ENCODE results near the gene SH3GL1. TPM values are rescaled to one million over a fixed set of nuclear protein-coding genes. Genes with fewer than 3 reads are reported as not detected.
A peak's percentile ranks its signal among the peaks of the same experiment; 100 is the strongest.

SH3GL1 gene
- polyA plus RNA-seq, 1 donor: 64.4 TPM

GRCh38 chr19:4375164-4376027 is 25.0 kb downstream of the SH3GL1 start:
- DNase-seq: no peak

- no peak for DNase-seq
Measured at GRCh38 chr19:4374498-4375163, 25.7 kb downstream of the SH3GL1 start.

- no peak for DNase-seq
Measured at GRCh38 chr19:4373601-4374497, 26.5 kb downstream of the SH3GL1 start.

GRCh38 chr19:4373013-4373367 is 27.4 kb downstream of the SH3GL1 start:
- no peak for DNase-seq

GRCh38 chr19:4372165-4373012 is 28.0 kb downstream of the SH3GL1 start:
- DNase-seq: no peak

- peak; percentile 42 for DNase-seq
Measured at GRCh38 chr19:4371247-4372164, 28.8 kb downstream of the SH3GL1 start.

- no peak for DNase-seq
Measured at GRCh38 chr19:4370418-4371041, 29.8 kb downstream of the SH3GL1 start.

- no peak for DNase-seq
Measured at GRCh38 chr19:4369888-4370260, 30.5 kb downstream of the SH3GL1 start.

- no peak for DNase-seq
Measured at GRCh38 chr19:4369109-4369887, 31.0 kb downstream of the SH3GL1 start.

GRCh38 chr19:4368128-4368820 is 32.1 kb downstream of the SH3GL1 start:
- no peak for DNase-seq

- no peak for DNase-seq
Measured at GRCh38 chr19:4367781-4368127, 32.6 kb downstream of the SH3GL1 start.

GRCh38 chr19:4367336-4367723 is 33.0 kb downstream of the SH3GL1 start:
- no peak for DNase-seq

- no peak for DNase-seq
Measured at GRCh38 chr19:4366666-4367335, 33.5 kb downstream of the SH3GL1 start.

- no peak for DNase-seq
Measured at GRCh38 chr19:4365791-4366665, 34.3 kb downstream of the SH3GL1 start.

GRCh38 chr19:4365341-4365740 is 35.0 kb downstream of the SH3GL1 start:
- DNase-seq: no peak

GRCh38 chr19:4363571-4364304 is 36.6 kb downstream of the SH3GL1 start:
- no peak for DNase-seq
